ENCODE results near the gene GUF1.

GUF1 gene

GRCh38 chr4:44727471-44727870, 49.3 kb downstream of the GUF1 start:
- TF ChIP-seq, protein P1, sequence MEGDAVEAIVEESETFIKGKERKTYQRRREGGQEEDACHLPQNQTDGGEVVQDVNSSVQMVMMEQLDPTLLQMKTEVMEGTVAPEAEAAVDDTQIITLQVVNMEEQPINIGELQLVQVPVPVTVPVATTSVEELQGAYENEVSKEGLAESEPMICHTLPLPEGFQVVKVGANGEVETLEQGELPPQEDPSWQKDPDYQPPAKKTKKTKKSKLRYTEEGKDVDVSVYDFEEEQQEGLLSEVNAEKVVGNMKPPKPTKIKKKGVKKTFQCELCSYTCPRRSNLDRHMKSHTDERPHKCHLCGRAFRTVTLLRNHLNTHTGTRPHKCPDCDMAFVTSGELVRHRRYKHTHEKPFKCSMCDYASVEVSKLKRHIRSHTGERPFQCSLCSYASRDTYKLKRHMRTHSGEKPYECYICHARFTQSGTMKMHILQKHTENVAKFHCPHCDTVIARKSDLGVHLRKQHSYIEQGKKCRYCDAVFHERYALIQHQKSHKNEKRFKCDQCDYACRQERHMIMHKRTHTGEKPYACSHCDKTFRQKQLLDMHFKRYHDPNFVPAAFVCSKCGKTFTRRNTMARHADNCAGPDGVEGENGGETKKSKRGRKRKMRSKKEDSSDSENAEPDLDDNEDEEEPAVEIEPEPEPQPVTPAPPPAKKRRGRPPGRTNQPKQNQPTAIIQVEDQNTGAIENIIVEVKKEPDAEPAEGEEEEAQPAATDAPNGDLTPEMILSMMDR (IDR thresholded peaks at IDR 0.05), result no peak

DNA sequence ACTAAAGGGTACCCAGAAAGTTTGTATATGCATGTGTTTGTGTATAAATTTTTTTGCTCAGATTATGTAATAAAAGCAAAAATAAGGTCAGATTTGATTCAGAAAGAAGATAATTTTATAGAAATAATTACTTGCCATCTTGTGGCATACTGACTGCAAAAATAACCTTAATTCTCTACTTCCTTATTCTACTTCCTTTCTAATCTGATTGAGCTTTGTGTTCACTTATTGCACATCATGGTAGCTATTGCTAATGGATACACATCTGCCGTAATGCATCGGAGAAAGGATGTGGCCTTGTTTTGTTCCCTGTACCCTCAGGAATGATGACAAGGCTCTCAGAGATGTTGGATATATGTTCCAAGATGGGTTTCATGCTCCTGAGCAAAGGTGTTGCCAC, 58.7 kb downstream of the GUF1 start:
- TF ChIP-seq, protein P1 (IDR thresholded peaks at IDR 0.05), result no peak

GRCh38 chr4:44738615-44739014, 60.4 kb downstream of the GUF1 start:
- TF ChIP-seq, protein P1 (IDR thresholded peaks at IDR 0.05), result no peak

DNA sequence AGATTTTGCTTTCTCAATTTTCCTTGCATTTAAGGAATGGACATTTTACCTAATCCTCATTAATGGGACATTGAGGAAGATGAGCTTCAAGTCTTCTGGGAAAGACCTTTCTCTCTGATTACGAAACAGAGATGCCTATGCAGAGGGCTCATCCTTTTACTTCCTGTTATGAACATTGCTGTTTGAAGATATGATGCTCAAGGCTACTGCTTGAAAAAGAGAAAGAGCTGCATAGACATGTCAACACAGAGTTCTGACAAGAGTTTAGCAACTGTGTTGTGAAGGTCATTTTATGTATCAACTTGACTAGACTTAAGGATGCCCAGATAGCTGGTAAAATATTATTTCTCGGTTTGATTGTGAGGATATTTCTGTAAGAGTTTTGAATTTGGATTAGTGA, 62.0 kb downstream of the GUF1 start:
- TF ChIP-seq, protein P1 (IDR thresholded peaks at IDR 0.05), result no peak

All from LNCAP (cell line).